BLaER1 (cell line): Measurements from ENCODE around the gene TAS2R60.
"Not testable (repeated sequence)": the region's sequence is repeated elsewhere in the genome, so short reads cannot be mapped to it uniquely, and the experiment has no call there.

Experiments
- H3K27ac ChIP-seq: shearing (Covaris generic); formaldehyde crosslinking; 2 replicates; pipeline ENCODE4 v1.8.1; 2022
- H3K27me3 ChIP-seq: shearing (Covaris generic); formaldehyde crosslinking; 2 replicates; pipeline ENCODE4 v1.8.1; 2022
- H3K36me3 ChIP-seq: shearing (Covaris generic); formaldehyde crosslinking; 2 replicates; pipeline ENCODE4 v1.8.1; 2022
- H3K4me1 ChIP-seq: shearing (Covaris generic); formaldehyde crosslinking; 2 replicates; pipeline ENCODE4 v1.8.1; 2022
- H3K4me2 ChIP-seq: shearing (Covaris generic); formaldehyde crosslinking; 2 replicates; pipeline ENCODE4 v1.8.1; 2022
- H3K4me3 ChIP-seq: shearing (Covaris generic); formaldehyde crosslinking; 2 replicates; pipeline ENCODE4 v1.8.1; 2022
- H3K9ac ChIP-seq: shearing (Covaris generic); formaldehyde crosslinking; 2 replicates; pipeline ENCODE4 v1.8.1; 2022
- H3K9me3 ChIP-seq: shearing (Covaris generic); formaldehyde crosslinking; 2 replicates; pipeline ENCODE4 v1.8.1; 2022
- H4K20me1 ChIP-seq: shearing (Covaris generic); formaldehyde crosslinking; 2 replicates; pipeline ENCODE4 v1.8.1; 2022
- Cebpa-rat ChIP-seq: shearing (Covaris generic); IDR thresholded peaks from 2 replicates; pipeline ENCODE4 v1.8.1; 2022

TAS2R60 gene

DNA sequence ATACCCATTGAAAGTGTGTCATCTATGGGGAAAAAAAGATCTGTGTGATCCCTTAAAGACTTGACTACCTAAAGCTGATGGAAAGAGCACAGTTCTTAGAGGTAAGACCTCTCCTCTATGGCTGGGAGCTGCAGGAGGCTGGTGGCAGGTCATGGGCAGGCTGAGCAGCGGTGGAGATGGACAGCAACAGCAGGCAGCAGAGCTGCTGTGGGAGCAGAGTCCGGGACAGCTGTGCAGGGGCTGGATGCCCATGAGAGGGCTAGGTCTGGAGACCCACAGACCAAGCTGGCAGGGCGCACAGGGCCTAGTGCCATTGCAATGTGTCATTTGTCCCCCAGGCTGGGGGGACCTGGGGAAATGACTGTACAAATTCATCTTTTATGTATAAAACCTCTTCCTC, 21.2 kb upstream of the TAS2R60 start:
- no peaks in the 10 kb centered on the region for H3K4me1 ChIP-seq
- no peak for TF ChIP-seq Cebpa-rat
- H3K27me3 ChIP-seq = no peaks in the 10 kb centered on the region
- H3K4me3 ChIP-seq = no peak overlapping the region
- H3K9me3 ChIP-seq = peaks cover 10% of the 10 kb centered on the region
- no peaks in the 10 kb centered on the region for H3K36me3 ChIP-seq
- no peaks in the 10 kb centered on the region for H4K20me1 ChIP-seq
- H3K4me2 ChIP-seq = no peak overlapping the region
- no peak overlapping the region for H3K9ac ChIP-seq
- H3K27ac ChIP-seq = no peak overlapping the region

DNA sequence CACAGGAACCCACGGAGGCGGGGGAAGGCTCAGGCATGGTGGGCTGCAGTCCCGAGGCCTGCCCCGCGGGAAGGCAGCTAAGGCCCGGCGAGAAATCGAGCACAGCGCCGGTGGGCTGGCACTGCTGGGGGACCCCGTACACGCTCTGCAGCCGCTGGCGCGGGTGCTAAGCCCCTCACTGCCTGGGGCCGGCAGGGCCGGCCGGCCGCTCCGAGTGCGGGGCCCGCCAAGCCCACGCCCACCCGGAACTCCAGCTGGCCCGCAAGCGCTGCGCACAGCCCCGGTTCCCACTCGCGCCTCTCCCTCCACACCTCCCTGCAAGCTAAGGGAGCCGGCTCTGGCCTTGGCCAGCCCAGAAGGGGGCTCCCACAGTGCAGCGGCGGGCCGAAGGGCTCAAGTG, 18.8 kb upstream of the TAS2R60 start:
- H3K4me2 ChIP-seq, H3K4me1 ChIP-seq, H3K9ac ChIP-seq, H4K20me1 ChIP-seq, H3K27me3 ChIP-seq, H3K36me3 ChIP-seq, H3K27ac ChIP-seq, H3K4me3 ChIP-seq: not testable (repeated sequence)
- peaks cover 10% of the 10 kb centered on the region for H3K9me3 ChIP-seq

GRCh38 chr7:143426479-143427142, 16.6 kb upstream of the TAS2R60 start:
- H3K27me3 ChIP-seq = no peaks in the 10 kb centered on the region
- no peak overlapping the region for H3K4me3 ChIP-seq
- no peaks in the 10 kb centered on the region for H3K4me1 ChIP-seq
- no peak overlapping the region for H3K27ac ChIP-seq
- H3K9ac ChIP-seq = no peak overlapping the region
- peaks cover 4% of the 10 kb centered on the region; the same call in 1 of the 2 replicates for H3K9me3 ChIP-seq
- H4K20me1 ChIP-seq = no peaks in the 10 kb centered on the region
- H3K36me3 ChIP-seq = no peaks in the 10 kb centered on the region
- no peak overlapping the region for H3K4me2 ChIP-seq
- no peak for TF ChIP-seq Cebpa-rat

GRCh38 chr7:143429770-143430698, 13.2 kb upstream of the TAS2R60 start:
- TF ChIP-seq Cebpa-rat = no peak
- no peak overlapping the region for H3K27ac ChIP-seq
- H3K4me1 ChIP-seq = no peaks in the 10 kb centered on the region
- H3K9ac ChIP-seq = no peak overlapping the region
- H3K36me3 ChIP-seq = no peaks in the 10 kb centered on the region
- no peak overlapping the region for H3K4me2 ChIP-seq
- H3K27me3 ChIP-seq = no peaks in the 10 kb centered on the region
- H3K4me3 ChIP-seq = no peak overlapping the region
- no peaks in the 10 kb centered on the region for H3K9me3 ChIP-seq
- H4K20me1 ChIP-seq = no peaks in the 10 kb centered on the region

- Histone ChIP-seq H3K27ac (no peak overlapping the region), H3K9ac (no peak overlapping the region), H3K36me3 (no peaks in the 10 kb centered on the region), H3K4me3 (no peak overlapping the region), H3K4me1 (no peaks in the 10 kb centered on the region), H3K9me3 (no peaks in the 10 kb centered on the region), H3K27me3 (no peaks in the 10 kb centered on the region), H3K4me2 (no peak overlapping the region), H4K20me1 (no peaks in the 10 kb centered on the region)
- no peak for TF ChIP-seq Cebpa-rat
These were observed 12.1 kb upstream of the TAS2R60 start for GRCh38 chr7:143431109-143431508.

DNA sequence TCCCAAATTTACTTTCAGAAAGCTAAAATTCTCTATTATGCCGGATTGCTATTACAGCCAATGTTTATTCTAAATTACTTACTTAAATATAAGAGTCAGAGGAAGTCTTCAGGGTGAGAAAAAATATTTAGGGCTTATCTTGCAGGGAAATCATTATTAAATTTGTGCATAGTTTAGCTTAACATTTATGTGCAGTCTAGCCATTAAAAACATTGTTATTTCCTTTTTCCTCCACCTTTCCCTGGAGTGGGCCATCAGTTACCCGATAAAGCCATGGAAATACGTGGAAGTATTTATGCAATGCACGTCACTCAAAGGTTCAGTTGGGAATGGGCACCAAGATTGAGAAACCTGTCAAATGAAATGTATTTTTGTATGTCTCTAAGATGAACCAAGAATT, 9.5 kb upstream of the TAS2R60 start:
- TF ChIP-seq Cebpa-rat = no peak
- Histone ChIP-seq H3K36me3 (no peaks in the 10 kb centered on the region), H3K27me3 (no peaks in the 10 kb centered on the region), H3K4me3 (no peak overlapping the region), H3K4me2 (no peak overlapping the region), H3K9me3 (no peaks in the 10 kb centered on the region), H3K27ac (no peak overlapping the region), H3K4me1 (no peaks in the 10 kb centered on the region), H4K20me1 (no peaks in the 10 kb centered on the region), H3K9ac (no peak overlapping the region)

DNA sequence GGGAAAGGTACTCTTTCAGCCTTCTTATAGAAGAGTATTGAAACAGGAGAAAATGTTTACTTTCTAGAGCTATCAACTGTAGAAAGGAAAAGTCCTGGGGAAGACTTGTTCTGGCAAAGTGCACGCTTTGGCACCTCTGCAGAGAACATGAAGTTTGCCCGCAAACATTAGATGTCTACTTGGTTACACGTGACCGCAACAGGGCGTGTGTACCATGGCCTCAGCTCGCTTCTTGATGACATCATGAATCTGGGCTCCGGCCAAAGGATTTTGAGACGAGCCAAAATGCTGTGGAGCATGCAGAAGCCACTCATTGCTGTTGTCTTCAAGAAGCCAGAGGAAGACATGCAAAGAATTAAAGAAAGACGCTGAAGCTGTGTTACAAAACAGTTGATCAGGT, 8.6 kb upstream of the TAS2R60 start:
- no peak overlapping the region for H3K9ac ChIP-seq
- H3K27me3 ChIP-seq = no peaks in the 10 kb centered on the region
- no peak overlapping the region for H3K4me2 ChIP-seq
- no peak for TF ChIP-seq Cebpa-rat
- no peaks in the 10 kb centered on the region for H4K20me1 ChIP-seq
- no peaks in the 10 kb centered on the region for H3K36me3 ChIP-seq
- H3K4me3 ChIP-seq = no peak overlapping the region
- H3K9me3 ChIP-seq = no peaks in the 10 kb centered on the region
- H3K4me1 ChIP-seq = no peaks in the 10 kb centered on the region
- H3K27ac ChIP-seq = no peak overlapping the region

DNA sequence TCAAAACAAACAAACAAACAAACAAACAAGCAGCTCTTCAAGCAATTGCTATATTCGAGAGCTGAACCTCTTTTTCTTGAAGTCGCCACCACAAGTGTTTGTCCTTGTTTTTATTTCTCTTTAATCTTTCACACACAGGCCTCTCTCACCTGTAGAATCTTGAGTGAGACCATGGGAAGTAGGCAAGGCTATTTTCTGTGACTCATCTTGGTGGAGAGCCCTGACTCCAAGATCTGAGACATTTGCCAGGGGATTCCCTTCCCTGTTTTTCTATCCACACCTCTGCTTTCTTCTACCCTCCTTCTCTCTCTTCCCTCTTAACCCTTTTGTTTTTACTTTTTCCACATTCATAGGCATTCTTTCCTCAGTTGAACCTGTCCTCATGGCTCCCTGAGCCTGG, 8.0 kb upstream of the TAS2R60 start:
- Histone ChIP-seq H3K27me3 (no peaks in the 10 kb centered on the region), H3K27ac (no peak overlapping the region), H3K36me3 (no peaks in the 10 kb centered on the region), H4K20me1 (no peaks in the 10 kb centered on the region), H3K9ac (no peak overlapping the region), H3K4me3 (no peak overlapping the region), H3K9me3 (no peaks in the 10 kb centered on the region), H3K4me2 (no peak overlapping the region), H3K4me1 (no peaks in the 10 kb centered on the region)
- TF ChIP-seq Cebpa-rat = no peak

DNA sequence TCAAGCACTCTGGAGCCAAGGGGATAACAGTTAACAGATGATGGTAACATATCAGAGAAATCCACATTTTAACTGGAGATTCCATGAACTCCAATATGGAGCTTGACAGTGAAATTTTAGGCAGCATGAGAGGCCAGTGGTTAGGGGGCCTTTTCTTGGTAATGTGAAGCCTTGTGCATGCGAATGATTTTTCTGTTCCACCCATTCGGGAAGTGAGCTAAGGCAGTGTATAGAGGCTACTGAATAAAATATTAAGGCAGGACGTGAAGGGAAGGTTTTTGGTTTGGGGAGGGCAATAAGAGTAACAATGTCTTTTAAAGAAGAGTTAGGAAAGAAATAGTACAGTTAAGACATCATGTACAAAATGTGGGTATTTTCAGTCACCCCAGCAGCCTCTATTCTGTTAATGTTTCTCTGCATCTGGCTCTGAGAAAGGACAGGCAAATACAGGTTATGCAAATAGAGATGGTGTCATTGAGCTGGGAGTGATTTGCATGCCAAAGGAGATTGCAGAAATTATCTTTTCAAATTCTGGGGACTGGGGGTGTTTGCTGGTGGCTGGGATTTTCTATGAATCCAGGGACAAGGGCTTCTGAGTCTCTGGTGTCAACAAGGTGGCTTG, 6.8 kb upstream of the TAS2R60 start:
- Histone ChIP-seq H3K4me1 (no peaks in the 10 kb centered on the region), H3K4me3 (no peak overlapping the region), H3K27ac (no peak overlapping the region), H3K9me3 (no peaks in the 10 kb centered on the region), H4K20me1 (no peaks in the 10 kb centered on the region), H3K36me3 (no peaks in the 10 kb centered on the region), H3K4me2 (no peak overlapping the region), H3K27me3 (no peaks in the 10 kb centered on the region), H3K9ac (no peak overlapping the region)
- no peak for TF ChIP-seq Cebpa-rat

GRCh38 chr7:143437578-143437977, 5.7 kb upstream of the TAS2R60 start:
- TF ChIP-seq Cebpa-rat = no peak
- H3K9ac ChIP-seq = no peak overlapping the region
- no peak overlapping the region for H3K4me3 ChIP-seq
- H4K20me1 ChIP-seq = no peaks in the 10 kb centered on the region
- H3K36me3 ChIP-seq = no peaks in the 10 kb centered on the region
- no peaks in the 10 kb centered on the region for H3K4me1 ChIP-seq
- H3K27ac ChIP-seq = no peak overlapping the region
- H3K27me3 ChIP-seq = no peaks in the 10 kb centered on the region
- no peak overlapping the region for H3K4me2 ChIP-seq
- H3K9me3 ChIP-seq = no peaks in the 10 kb centered on the region
